Measurements from ENCODE around the gene INPP4A. TPM values are rescaled to one million over a fixed set of nuclear protein-coding genes. Genes with fewer than 3 reads are reported as not detected.

INPP4A gene
- total and polyA plus RNA-seq, 2 of the 13 experiments (the other 11 are each of a cell fraction or from before 2014, with no cell fraction given) = 10.1 to 10.9 TPM

- TF ChIP-seq ZNF280D (CRISPR knock-in tag; IDR thresholded peaks at IDR 0.05) (no peak), LBX2 (CRISPR knock-in tag; IDR thresholded peaks at IDR 0.05; ENCODE audit: borderline replicate concordance) (peak; percentile 72; the same call in 1 of the 2 replicates), EP300 (IDR thresholded peaks at IDR 0.05; ENCODE audit: low read depth in 2 of 2, low read length in 2 of 2) (no peak), EP300 (CRISPR knock-in tag; IDR thresholded peaks at IDR 0.05; ENCODE audit: borderline replicate concordance) (no peak), HIVEP1 (CRISPR knock-in tag; IDR thresholded peaks at IDR 0.05) (no peak), TOE1 (CRISPR knock-in tag; IDR thresholded peaks at IDR 0.05) (no peak), GLI4 (CRISPR knock-in tag; IDR thresholded peaks at IDR 0.05; ENCODE audit: borderline replicate concordance) (peak; percentile 47; the same call in 1 of the 2 replicates), REST (IDR thresholded peaks at IDR 0.05; ENCODE audit: borderline replicate concordance in 1 of 2, low read depth in 1 of 2, low read length in 2 of 2) (no peak), SP5 (CRISPR knock-in tag; IDR thresholded peaks at IDR 0.05; ENCODE audit: borderline replicate concordance, low read depth) (0 out of 2 replicates have a peak, but pooled peaks have one; percentile 24), ZNF512 (CRISPR knock-in tag; IDR thresholded peaks at IDR 0.05) (no peak), IRF9 (CRISPR knock-in tag; IDR thresholded peaks at IDR 0.05; ENCODE audit: borderline replicate concordance) (peak; percentile 42; the same call in 1 of the 2 replicates), ZBTB26 (CRISPR knock-in tag; IDR thresholded peaks at IDR 0.05; ENCODE audit: borderline replicate concordance) (0 out of 2 replicates have a peak, but pooled peaks have one; percentile 49), ZNF513 (CRISPR knock-in tag; conservative IDR thresholded peaks at IDR 0.05) (no peak), MXD4 (CRISPR knock-in tag; IDR thresholded peaks at IDR 0.05) (no peak; the same call in 1 of the 2 replicates)
Observed at GRCh38 chr2:98444436-98445176, at the start of gene INPP4A (continued).
